Ovary (tissue), 9 donors: ENCODE results near the gene SEC22C. TPM values are rescaled to one million over a fixed set of nuclear protein-coding genes. Genes with fewer than 3 reads are reported as not detected.

Experiments
- DNase-seq, 5 donors: peaks; one replicate each; pipeline ENCODE4 v3.0.0-alpha.2; 2019 to 2020
- H3K27ac ChIP-seq, 2 donors: fragments of 200-600 bp; one replicate each; pipeline versions ENCODE4 v1.5.1 to v1.8.0; 2019 to 2022
- H3K27me3 ChIP-seq: fragments of 200-600 bp; one replicate; pipeline ENCODE4 v1.8.0; 2022
- H3K36me3 ChIP-seq: fragments of 200-600 bp; sonication (generic); one replicate; pipeline ENCODE4 v1.5.1; 2019
- H3K4me1 ChIP-seq: one replicate; pipeline ENCODE4 v1.8.1; 2013; ENCODE audit warnings: mild to moderate bottlenecking, moderate library complexity; ENCODE audit not compliant: insufficient read depth
- H3K4me3 ChIP-seq: fragments of 200-600 bp; sonication (generic); one replicate; pipeline ENCODE4 v1.5.1; 2017
- H3K9me3 ChIP-seq, 2 donors: fragments of 200-600 bp in 1 of 2; sonication (generic) in 1 of 2; one replicate each; pipeline versions ENCODE4 v1.5.1 to v1.8.1; 2013 to 2019; ENCODE audit warnings: mild to moderate bottlenecking in 1 of 2, moderate library complexity in 1 of 2
- CTCF ChIP-seq, 3 donors: fragments of 450-650 bp in 2 of 3; fragments of 200-600 bp in 1 of 3; IDR thresholded peaks; one replicate each; pipeline versions ENCODE4 v1.5.1 to v1.8.0; 2016 to 2022; ENCODE audit warnings: antibody characterized with exemption in 3 of 3, mild to moderate bottlenecking in 1 of 3
- EP300 ChIP-seq: sonication (generic); formaldehyde crosslinking; IDR thresholded peaks from one replicate; pipeline ENCODE4 v1.6.1; 2017; ENCODE audit warnings: antibody characterized with exemption
- POLR2A ChIP-seq: fragments of 450-650 bp; IDR thresholded peaks from one replicate; pipeline ENCODE4 v1.6.1; 2017; ENCODE audit warnings: antibody characterized with exemption, mild to moderate bottlenecking, moderate library complexity
- WGBS, 3 donors: extraction: QIAGEN DNeasy Blood & Tissue Kit in 1 of 3; methylation state at CpG; one replicate each; pipeline versions ENCODE4 v1.1.5 to v1.1.7; 2013 to 2017; 5-methylcytosine and 5-hydroxymethylcytosine counted together
- intact Hi-C, 4 donors: fragments of 100-400 bp; cut with DNase I; formaldehyde crosslinking; loops; one replicate each; pipeline versions ENCODE4 v1.11.0 to v1.15.1; 2022 to 2023
- polyA plus RNA-seq, 2 donors: library from polyadenylated mRNA; stranded (reverse); fragments of 200-250 nt in 1 of 2; fragments of 350-450 nt in 1 of 2; fragmentation: Illumina TruSeq in 1 of 2; extraction: RNeasy Lipid Tissue Mini Kit (QIAGEN cat#74804) in 1 of 2; gene quantifications; one replicate each; pipeline ENCODE4 v1.2.3, GENCODE V29; 2013 to 2014
- total RNA-seq, 7 donors: library from RNA; depleted of rRNA in 2 of 7; stranded (reverse); fragments of >200 nt in 2 of 7; fragmentation: NEBNext Ultra II Directional in 3 of 7; extraction: Animal tissue kit (Norgen Biotek cat#: 25700) in 3 of 7; gene quantifications; one replicate each; pipeline versions ENCODE4 v1.1.0 to v1.2.4, GENCODE V29; 2016 to 2023
- donor health status: DM: no; HTN: no; CAD: no; lungs with moderate emphysema.
- donor health status: DM: no; HTN: no; CAD: no.
- donor health status: Bipolar disorder and iron deficiency.
- donor health status: DM: yes; HTN: yes; CAD: no.
- donor health status: DM: no; HTN: no; CAD: no.
- donor health status: DM: yes; HTN: yes; CAD: no.

The SEC22C gene
- total and polyA plus RNA-seq, 9 donors: 31.4 to 68.5 (median 46.0) TPM

GRCh38 chr3:42537350-42537749 lies 44.4 kb downstream of the SEC22C start:
- intact Hi-C loops: no loop called here
- Histone ChIP-seq H3K27me3 (no peaks in the 10 kb centered on the region), H3K27ac (no peak overlapping the region), H3K4me3 (no peak overlapping the region), H3K9me3 (no peaks in the 10 kb centered on the region), H3K4me1 (no peaks in the 10 kb centered on the region), H3K36me3 (no peaks in the 10 kb centered on the region)
- DNase-seq: no peak
- TF ChIP-seq EP300 (no peak), CTCF (IDR thresholded peaks at IDR 0.05) (no peak), POLR2A (no peak)

- Histone ChIP-seq H3K27me3 (no peaks in the 10 kb centered on the region), H3K4me3 (no peak overlapping the region), H3K36me3 (no peaks in the 10 kb centered on the region), H3K27ac (no peak overlapping the region), H3K4me1 (no peaks in the 10 kb centered on the region), H3K9me3 (no peaks in the 10 kb centered on the region)
- TF ChIP-seq POLR2A (no peak), EP300 (no peak), CTCF (IDR thresholded peaks at IDR 0.05) (no peak)
- no peak for DNase-seq
- WGBS, 3 donors: 78 to 80% (median 79%) methylated on average over 28 to 35 of the region's 35 CpGs
- intact Hi-C loops: no loop called here
These were observed 45.6 kb downstream of the SEC22C start for GRCh38 chr3:42535981-42536784.

GRCh38 chr3:42533161-42533897 lies 48.4 kb downstream of the SEC22C start:
- Histone ChIP-seq H3K27ac (no peak overlapping the region), H3K27me3 (no peaks in the 10 kb centered on the region), H3K9me3 (no peaks in the 10 kb centered on the region), H3K36me3 (no peaks in the 10 kb centered on the region), H3K4me3 (no peak overlapping the region), H3K4me1 (no peaks in the 10 kb centered on the region)
- no peak for TF ChIP-seq EP300
- DNase-seq: no peak
- intact Hi-C loops: no loop called here
- 35 to 47% (median 44%) methylated on average over 7 of the region's 7 CpGs for WGBS, 3 donors

GRCh38 chr3:42532229-42532628 lies 49.5 kb downstream of the SEC22C start:
- H3K27ac ChIP-seq: no peak overlapping the region
- H3K36me3 ChIP-seq: no peaks in the 10 kb centered on the region
- no peaks in the 10 kb centered on the region for H3K4me1 ChIP-seq
- no peaks in the 10 kb centered on the region for H3K27me3 ChIP-seq
- intact Hi-C loops: no loop called here
- 92 to 95% (median 94%) methylated on average over 4 of the region's 4 CpGs for WGBS, 3 donors
- H3K4me3 ChIP-seq: no peak overlapping the region
- no peak for DNase-seq
- H3K9me3 ChIP-seq: no peaks in the 10 kb centered on the region
- TF ChIP-seq POLR2A (no peak), CTCF (IDR thresholded peaks at IDR 0.05) (no peak), EP300 (no peak)

- no peaks in the 10 kb centered on the region for H3K36me3 ChIP-seq
- H3K9me3 ChIP-seq: no peaks in the 10 kb centered on the region
- H3K27me3 ChIP-seq: no peaks in the 10 kb centered on the region
- TF ChIP-seq CTCF (IDR thresholded peaks at IDR 0.05): no peak
- TF ChIP-seq EP300: no peak
- no peak for TF ChIP-seq POLR2A
- intact Hi-C loops: no loop called here
- no peak overlapping the region for H3K4me3 ChIP-seq
- H3K27ac ChIP-seq: no peak overlapping the region
- no peaks in the 10 kb centered on the region for H3K4me1 ChIP-seq
- WGBS, 3 donors: 78 to 91% (median 89%) methylated on average over 6 of the region's 6 CpGs
- DNase-seq: no peak
These were observed 50.3 kb downstream of the SEC22C start for GRCh38 chr3:42531470-42531869.
